Prostate gland (tissue), 2 donors: ENCODE measurements around the gene TNS1.

ENCODE experiments used
- CTCF ChIP-seq, 4 experiments: fragments of 200-600 bp in 2 of 4; fragments of 450-650 bp in 2 of 4; sonication (generic) in 2 of 4; IDR thresholded peaks; 1 replicate in 3 of 4; 2 replicates in 1 of 4; pipeline ENCODE4 v1.5.1; 2016 to 2019; ENCODE audit warnings: antibody characterized with exemption in 4 of 4, mild to moderate bottlenecking in 2 of 4, moderate library complexity in 2 of 4
- POLR2AphosphoS5 ChIP-seq: sonication (generic); formaldehyde crosslinking; IDR thresholded peaks from one replicate; pipeline ENCODE4 v1.6.1; 2017; ENCODE audit warnings: antibody characterized with exemption

DNA sequence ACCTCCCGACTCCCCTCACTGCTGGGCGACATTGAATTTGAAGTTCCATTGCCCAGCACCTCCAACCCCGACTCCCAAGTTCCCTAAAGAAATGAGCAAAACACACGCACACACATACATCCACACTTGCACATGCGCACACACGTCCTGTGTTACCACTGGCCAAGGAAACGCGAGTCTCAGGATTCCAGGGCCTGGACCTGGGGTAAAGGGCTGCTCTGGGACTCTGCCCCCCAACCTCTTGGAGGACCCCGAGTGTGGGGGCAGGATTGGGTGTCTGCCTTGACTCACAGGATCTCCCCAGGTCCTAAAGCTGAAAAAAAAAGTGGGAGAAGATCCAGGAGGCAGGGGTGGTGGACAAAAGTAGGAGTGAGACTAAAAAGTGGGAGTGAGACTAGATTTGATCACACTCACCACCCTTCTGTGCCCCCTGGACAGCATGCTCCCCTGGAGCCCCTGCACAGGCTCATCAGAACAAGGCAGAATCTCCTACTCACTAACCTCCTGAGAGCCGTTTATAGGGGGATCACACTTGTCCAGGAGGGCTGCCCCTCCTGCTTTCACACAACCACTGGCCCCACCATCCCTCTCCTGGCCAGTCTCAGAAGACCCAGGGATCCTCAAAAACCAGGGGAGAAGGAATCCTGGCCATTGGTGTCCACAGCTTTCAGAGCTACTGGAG, 202.2 kb downstream of the TNS1 start:
- TF ChIP-seq CTCF (IDR thresholded peaks at IDR 0.05) (no peak), POLR2AphosphoS5 (no peak)
